ENCODE measurements around the gene SH3RF3.

Gene SH3RF3

GRCh38 chr2:109376796-109377495 is 247.9 kb downstream of the SH3RF3 start:
- ATAC-seq = no peak

GRCh38 chr2:109377976-109378375 is 249.0 kb downstream of the SH3RF3 start:
- no peak for ATAC-seq
- TF ChIP-seq, protein P1, sequence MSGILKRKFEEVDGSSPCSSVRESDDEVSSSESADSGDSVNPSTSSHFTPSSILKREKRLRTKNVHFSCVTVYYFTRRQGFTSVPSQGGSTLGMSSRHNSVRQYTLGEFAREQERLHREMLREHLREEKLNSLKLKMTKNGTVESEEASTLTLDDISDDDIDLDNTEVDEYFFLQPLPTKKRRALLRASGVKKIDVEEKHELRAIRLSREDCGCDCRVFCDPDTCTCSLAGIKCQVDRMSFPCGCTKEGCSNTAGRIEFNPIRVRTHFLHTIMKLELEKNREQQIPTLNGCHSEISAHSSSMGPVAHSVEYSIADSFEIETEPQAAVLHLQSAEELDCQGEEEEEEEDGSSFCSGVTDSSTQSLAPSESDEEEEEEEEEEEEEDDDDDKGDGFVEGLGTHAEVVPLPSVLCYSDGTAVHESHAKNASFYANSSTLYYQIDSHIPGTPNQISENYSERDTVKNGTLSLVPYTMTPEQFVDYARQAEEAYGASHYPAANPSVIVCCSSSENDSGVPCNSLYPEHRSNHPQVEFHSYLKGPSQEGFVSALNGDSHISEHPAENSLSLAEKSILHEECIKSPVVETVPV (CRISPR knock-in tag; IDR thresholded peaks at IDR 0.05) = no peak
- TF ChIP-seq ZFP30 (CRISPR knock-in tag; IDR thresholded peaks at IDR 0.05) (no peak), TCF4 (CRISPR knock-in tag; IDR thresholded peaks at IDR 0.05; ENCODE audit: borderline replicate concordance) (no peak), BACH2 (CRISPR knock-in tag; IDR thresholded peaks at IDR 0.05; ENCODE audit: borderline replicate concordance) (no peak), ESRRG (CRISPR knock-in tag; IDR thresholded peaks at IDR 0.05) (no peak), ZNF8 (CRISPR knock-in tag; IDR thresholded peaks at IDR 0.05) (no peak), ARNTL (CRISPR knock-in tag; IDR thresholded peaks at IDR 0.05; ENCODE audit: borderline replicate concordance, low read depth) (no peak), ZFP3 (CRISPR knock-in tag; IDR thresholded peaks at IDR 0.05) (no peak)

More at GRCh38 chr2:109376796-109377495, 247.9 kb downstream of the SH3RF3 start:
- TF ChIP-seq OSR1 (CRISPR knock-in tag; IDR thresholded peaks at IDR 0.05) (no peak), BACH2 (CRISPR knock-in tag; IDR thresholded peaks at IDR 0.05; ENCODE audit: borderline replicate concordance) (no peak), RARB (CRISPR knock-in tag; IDR thresholded peaks at IDR 0.05) (no peak), ZNF8 (CRISPR knock-in tag; IDR thresholded peaks at IDR 0.05) (no peak), PATZ1 (CRISPR knock-in tag; IDR thresholded peaks at IDR 0.05; ENCODE audit: borderline replicate concordance) (no peak), POU6F1 (CRISPR knock-in tag; IDR thresholded peaks at IDR 0.05; ENCODE audit: borderline replicate concordance, low read depth) (no peak), ISL1 (CRISPR knock-in tag; IDR thresholded peaks at IDR 0.05) (no peak), ESRRG (CRISPR knock-in tag; IDR thresholded peaks at IDR 0.05) (no peak), TOX (CRISPR knock-in tag; IDR thresholded peaks at IDR 0.05; ENCODE audit: borderline replicate concordance) (no peak), GLIS3 (CRISPR knock-in tag; IDR thresholded peaks at IDR 0.05) (no peak), ZFP30 (CRISPR knock-in tag; IDR thresholded peaks at IDR 0.05) (no peak), ZNF70 (CRISPR knock-in tag; IDR thresholded peaks at IDR 0.05) (no peak), PPARA (CRISPR knock-in tag; IDR thresholded peaks at IDR 0.05; ENCODE audit: borderline replicate concordance) (no peak)

DNA sequence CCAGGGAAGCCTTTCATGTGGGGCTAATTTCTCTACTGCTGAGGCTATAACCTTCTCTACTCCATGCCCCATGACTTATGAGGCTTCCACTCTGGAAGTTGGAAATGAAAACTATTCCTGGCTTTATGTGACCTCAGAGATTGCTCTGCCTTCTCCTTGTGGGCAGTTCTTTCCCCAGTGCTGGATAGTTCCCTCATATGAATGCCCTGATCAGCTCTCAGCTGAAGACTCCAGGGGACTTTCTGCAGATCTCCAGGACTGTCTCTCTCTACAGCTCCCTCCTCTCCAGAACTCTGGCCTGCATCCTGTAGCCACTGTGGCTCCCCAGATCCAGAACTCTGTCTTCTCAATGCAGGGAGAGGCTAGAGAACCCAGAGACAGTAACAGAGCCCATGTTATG is 249.7 kb downstream of the SH3RF3 start:
- 0 out of 3 replicates have a peak, but pooled peaks have one; percentile 12 for ATAC-seq
- no peak for TF ChIP-seq ISL1 (CRISPR knock-in tag; IDR thresholded peaks at IDR 0.05)
- TF ChIP-seq ZC3H10 (CRISPR knock-in tag; IDR thresholded peaks at IDR 0.05) = no peak
- no peak for TF ChIP-seq POU6F1 (CRISPR knock-in tag; IDR thresholded peaks at IDR 0.05; ENCODE audit: borderline replicate concordance, low read depth)
- no peak for TF ChIP-seq OSR1 (CRISPR knock-in tag; IDR thresholded peaks at IDR 0.05)
- no peak for TF ChIP-seq ESRRG (CRISPR knock-in tag; IDR thresholded peaks at IDR 0.05)
- TF ChIP-seq, protein P2, sequence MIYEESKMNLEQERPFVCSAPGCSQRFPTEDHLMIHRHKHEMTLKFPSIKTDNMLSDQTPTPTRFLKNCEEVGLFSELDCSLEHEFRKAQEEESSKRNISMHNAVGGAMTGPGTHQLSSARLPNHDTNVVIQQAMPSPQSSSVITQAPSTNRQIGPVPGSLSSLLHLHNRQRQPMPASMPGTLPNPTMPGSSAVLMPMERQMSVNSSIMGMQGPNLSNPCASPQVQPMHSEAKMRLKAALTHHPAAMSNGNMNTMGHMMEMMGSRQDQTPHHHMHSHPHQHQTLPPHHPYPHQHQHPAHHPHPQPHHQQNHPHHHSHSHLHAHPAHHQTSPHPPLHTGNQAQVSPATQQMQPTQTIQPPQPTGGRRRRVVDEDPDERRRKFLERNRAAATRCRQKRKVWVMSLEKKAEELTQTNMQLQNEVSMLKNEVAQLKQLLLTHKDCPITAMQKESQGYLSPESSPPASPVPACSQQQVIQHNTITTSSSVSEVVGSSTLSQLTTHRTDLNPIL (CRISPR knock-in tag; IDR thresholded peaks at IDR 0.05; ENCODE audit: low read depth) = no peak
- TF ChIP-seq, protein P1 (CRISPR knock-in tag; IDR thresholded peaks at IDR 0.05) = no peak
- TF ChIP-seq ZNF565 (CRISPR knock-in tag; conservative IDR thresholded peaks at IDR 0.05; ENCODE audit: low read depth) = no peak
- no peak for TF ChIP-seq BACH2 (CRISPR knock-in tag; IDR thresholded peaks at IDR 0.05; ENCODE audit: borderline replicate concordance)
- TF ChIP-seq ZFP3 (CRISPR knock-in tag; IDR thresholded peaks at IDR 0.05) = no peak
- TF ChIP-seq SNAI2 (CRISPR knock-in tag; IDR thresholded peaks at IDR 0.05) = no peak
- no peak for TF ChIP-seq PATZ1 (CRISPR knock-in tag; IDR thresholded peaks at IDR 0.05; ENCODE audit: borderline replicate concordance)

Data from SK-N-SH treated with all-trans-retinoic acid at 6 μM for 48 hours (cell line).